Measurements from ENCODE around the gene EXOSC6. TPM values are rescaled to one million over a fixed set of nuclear protein-coding genes. Genes with fewer than 3 reads are reported as not detected.
"Not testable (repeated sequence)": the region's sequence is repeated elsewhere in the genome, so short reads cannot be mapped to it uniquely, and the experiment has no call there.

The EXOSC6 gene
- total RNA-seq, 1 donor from 2014 or later: 55.2 TPM

- not testable (repeated sequence) for H3K27ac Mint-ChIP-seq (ENCODE audit: unreplicated experiment); DNase-seq (ENCODE audit: extremely low spot score, unreplicated experiment); H3K4me1 Mint-ChIP-seq (ENCODE audit: unreplicated experiment); H3K27me3 Mint-ChIP-seq (ENCODE audit: unreplicated experiment); H3K36me3 Mint-ChIP-seq (ENCODE audit: unreplicated experiment); H3K9me3 Mint-ChIP-seq (ENCODE audit: unreplicated experiment); H3K4me3 Mint-ChIP-seq (ENCODE audit: unreplicated experiment)
Observed at GRCh38 chr16:70199170-70199569, 52.6 kb downstream of the EXOSC6 start.

GRCh38 chr16:70198666-70199065 is 53.1 kb downstream of the EXOSC6 start:
- not testable (repeated sequence) for H3K36me3 Mint-ChIP-seq (ENCODE audit: unreplicated experiment); DNase-seq (ENCODE audit: extremely low spot score, unreplicated experiment)

GRCh38 chr16:70198230-70198629 is 53.5 kb downstream of the EXOSC6 start:
- H3K36me3 Mint-ChIP-seq (ENCODE audit: unreplicated experiment); H3K4me3 Mint-ChIP-seq (ENCODE audit: unreplicated experiment); H3K9me3 Mint-ChIP-seq (ENCODE audit: unreplicated experiment); DNase-seq (ENCODE audit: extremely low spot score, unreplicated experiment); H3K27me3 Mint-ChIP-seq (ENCODE audit: unreplicated experiment); H3K4me1 Mint-ChIP-seq (ENCODE audit: unreplicated experiment); H3K27ac Mint-ChIP-seq (ENCODE audit: unreplicated experiment): not testable (repeated sequence)

More at GRCh38 chr16:70198666-70199065, 53.1 kb downstream of the EXOSC6 start:
- H3K4me1 Mint-ChIP-seq (ENCODE audit: unreplicated experiment); H3K9me3 Mint-ChIP-seq (ENCODE audit: unreplicated experiment); H3K27me3 Mint-ChIP-seq (ENCODE audit: unreplicated experiment); H3K4me3 Mint-ChIP-seq (ENCODE audit: unreplicated experiment); H3K27ac Mint-ChIP-seq (ENCODE audit: unreplicated experiment): not testable (repeated sequence)

GRCh38 chr16:70197611-70198010 is 54.1 kb downstream of the EXOSC6 start:
- not testable (repeated sequence) for H3K9me3 Mint-ChIP-seq (ENCODE audit: unreplicated experiment); H3K27me3 Mint-ChIP-seq (ENCODE audit: unreplicated experiment)

More at GRCh38 chr16:70197611-70198010, 54.1 kb downstream of the EXOSC6 start:
- H3K4me3 Mint-ChIP-seq (ENCODE audit: unreplicated experiment); H3K4me1 Mint-ChIP-seq (ENCODE audit: unreplicated experiment); H3K36me3 Mint-ChIP-seq (ENCODE audit: unreplicated experiment); H3K27ac Mint-ChIP-seq (ENCODE audit: unreplicated experiment); DNase-seq (ENCODE audit: extremely low spot score, unreplicated experiment): not testable (repeated sequence)

Other genes with a start within 250 kb of the EXOSC6 start
- 30.4 and 30.7 TPM in 2 replicates for gene PDPR, start 137.6 kb downstream of the EXOSC6 start, total RNA-seq
- gene CLEC18C, start 78.2 kb downstream of the EXOSC6 start, total RNA-seq: 0.71 TPM in 1 of 2 replicates, not detected in the other
- 297 and 313 TPM in 2 replicates for gene AARS1, start 37.6 kb upstream of the EXOSC6 start, total RNA-seq
- gene DDX19B, start 47.2 kb upstream of the EXOSC6 start, total RNA-seq: 30.0 and 37.1 TPM in 2 replicates
- 47.0 and 52.3 TPM in 2 replicates for gene DDX19A, start 95.0 kb upstream of the EXOSC6 start, total RNA-seq
- 66.5 and 67.6 TPM in 2 replicates for gene ST3GAL2, start 187.2 kb upstream of the EXOSC6 start, total RNA-seq
- gene FCSK, start 202.7 kb upstream of the EXOSC6 start, total RNA-seq: 16.8 and 18.4 TPM in 2 replicates